HG02798 (cell line): Measurements from ENCODE around the gene MACF1.
"Not testable (repeated sequence)": the region's sequence is repeated elsewhere in the genome, so short reads cannot be mapped to it uniquely, and the experiment has no call there.

Experiments
- ATAC-seq: cut with Tn5 transposase; IDR thresholded peaks from one replicate; pipeline ENCODE4 v1.9.1; 2021; ENCODE audit warnings: mild to moderate bottlenecking; ENCODE audit not compliant: unreplicated experiment, poor library complexity

Gene MACF1

DNA sequence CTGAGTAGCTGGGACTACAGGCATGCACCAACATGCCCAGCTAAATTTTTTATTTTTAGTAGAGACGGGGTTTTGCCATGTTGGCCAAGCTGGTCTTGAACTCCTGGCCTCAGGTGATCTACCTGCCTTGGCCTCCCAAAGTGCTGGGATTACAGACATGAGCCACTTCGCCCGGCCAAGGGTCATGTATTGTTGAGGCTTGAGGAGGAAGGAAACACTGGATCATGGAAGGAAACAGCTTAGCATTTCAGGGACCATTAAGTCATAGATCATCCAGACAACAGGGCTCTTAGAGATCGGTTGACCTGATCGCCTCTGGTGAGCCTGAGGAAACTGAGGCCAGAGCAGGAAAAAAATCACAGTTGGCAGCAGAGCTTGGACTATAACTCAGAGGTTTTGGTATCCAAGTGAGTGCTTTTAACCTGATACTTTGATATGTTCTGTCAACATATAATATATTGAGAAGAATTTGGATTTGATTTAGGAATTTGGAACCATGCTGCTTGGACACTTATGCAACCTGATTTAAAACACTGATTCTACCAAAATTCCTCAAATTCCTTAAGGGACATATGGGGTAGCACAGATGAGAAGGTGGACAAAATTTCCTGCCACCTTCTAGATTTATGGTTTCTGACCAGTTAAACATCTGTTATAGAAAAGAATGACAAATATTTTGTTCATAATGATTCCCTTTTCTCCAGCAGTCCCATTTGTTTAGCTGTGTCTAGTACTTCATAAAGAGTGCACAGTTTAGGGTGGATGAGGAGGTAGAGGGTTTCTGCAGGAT lies 273.8 kb downstream of the MACF1 start:
- ATAC-seq: no peak

DNA sequence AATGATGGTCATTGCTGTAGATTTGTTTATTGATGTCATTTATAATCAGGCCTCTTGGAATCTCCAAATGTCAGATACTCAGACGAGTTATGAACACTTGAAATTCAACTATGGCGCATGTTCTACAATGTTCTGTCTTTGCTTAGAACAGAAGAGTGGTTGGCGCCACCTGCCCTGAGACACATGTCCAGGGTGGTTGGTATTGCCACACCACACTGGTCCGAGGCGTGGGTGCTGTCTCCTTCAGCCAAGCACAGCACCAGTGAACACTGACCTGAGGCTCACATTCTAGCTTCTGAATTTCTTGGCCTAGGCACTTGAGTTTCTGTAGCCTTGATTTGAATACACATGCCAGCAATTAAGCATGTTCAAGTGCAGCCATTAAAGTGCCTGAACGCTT lies 276.8 kb downstream of the MACF1 start:
- no peak for ATAC-seq

DNA sequence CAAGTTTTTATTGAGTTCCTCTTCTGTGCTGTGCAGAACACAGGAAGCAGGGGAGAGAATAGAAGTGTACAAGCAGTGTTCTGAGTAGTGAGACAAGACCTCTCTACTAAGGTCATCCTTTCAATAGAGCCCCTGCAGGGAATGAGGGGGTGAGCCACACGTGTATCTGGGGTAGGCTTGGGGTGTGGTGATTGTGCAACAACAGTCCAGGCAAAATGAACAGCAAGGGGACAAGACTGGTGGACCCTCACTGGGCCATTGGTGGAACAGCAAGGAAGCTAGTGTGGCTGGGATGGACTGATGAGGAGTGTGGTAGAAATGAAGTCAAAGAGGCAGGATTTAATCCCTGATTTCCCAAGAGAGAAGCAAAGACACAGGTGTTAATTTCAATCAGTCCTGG lies 278.8 kb downstream of the MACF1 start:
- no peak for ATAC-seq

GRCh38 chr1:39484564-39484963 lies 280.1 kb downstream of the MACF1 start:
- ATAC-seq: no peak

DNA sequence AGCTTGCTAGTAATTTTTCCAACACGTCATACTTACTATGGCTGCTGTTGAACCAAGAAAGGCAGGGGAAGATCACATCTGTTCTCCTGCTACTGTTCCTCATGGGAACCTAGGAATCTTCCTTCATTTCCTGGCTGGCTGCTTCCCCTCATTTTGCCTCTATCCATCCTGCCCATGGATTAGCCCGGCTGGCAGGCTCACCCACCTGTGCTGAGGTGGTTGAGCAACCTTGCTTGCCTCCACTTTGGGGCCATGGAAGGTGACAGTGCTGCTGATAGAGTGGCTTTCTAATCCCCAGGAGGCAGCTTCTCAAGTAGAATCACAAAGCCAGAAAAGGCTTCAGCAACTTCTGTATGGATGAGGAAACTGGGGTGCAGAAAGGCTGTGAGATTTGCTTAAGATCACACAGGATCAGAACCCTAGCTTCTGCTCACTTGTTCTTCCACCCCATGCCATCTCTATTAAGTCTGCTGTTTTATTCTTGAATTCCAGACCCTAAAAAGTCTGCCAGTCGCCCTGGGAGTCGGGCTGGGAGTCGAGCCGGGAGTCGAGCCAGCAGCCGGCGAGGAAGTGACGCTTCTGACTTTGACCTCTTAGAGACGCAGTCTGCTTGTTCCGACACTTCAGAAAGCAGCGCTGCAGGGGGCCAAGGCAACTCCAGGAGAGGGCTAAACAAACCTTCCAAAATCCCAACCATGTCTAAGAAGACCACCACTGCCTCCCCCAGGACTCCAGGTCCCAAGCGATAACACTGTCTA lies 280.7 kb downstream of the MACF1 start:
- ATAC-seq: no peak

DNA sequence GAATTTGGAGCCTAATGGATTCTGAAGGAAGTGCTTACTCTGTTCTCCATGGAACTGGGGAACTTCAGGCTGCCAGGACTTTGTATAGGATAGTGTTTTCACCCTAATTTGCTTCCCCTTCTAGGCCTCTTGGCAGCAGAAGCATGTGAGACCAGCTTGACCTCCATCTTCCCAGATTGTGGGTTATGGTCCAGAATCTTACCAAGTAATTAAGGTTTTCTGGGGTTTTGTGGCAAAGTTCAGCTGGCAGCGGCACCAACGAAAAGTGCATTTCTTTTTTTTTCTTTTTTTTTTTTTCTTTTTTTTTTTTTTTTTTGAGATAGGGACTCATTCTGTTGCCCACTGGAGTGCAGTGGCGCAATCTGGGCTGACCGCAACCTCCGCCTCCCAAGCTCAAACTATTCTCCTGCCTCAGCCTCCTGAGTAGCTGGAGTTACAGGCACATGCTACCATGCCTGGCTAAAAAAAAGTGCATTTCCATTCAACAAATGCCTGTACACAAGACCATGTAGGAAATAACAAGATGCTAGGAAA lies 283.6 kb downstream of the MACF1 start:
- no peak for ATAC-seq

GRCh38 chr1:39488793-39489566 lies 284.5 kb downstream of the MACF1 start:
- ATAC-seq: no peak

- ATAC-seq: no peak
Observed at GRCh38 chr1:39489567-39490239, 285.2 kb downstream of the MACF1 start.

DNA sequence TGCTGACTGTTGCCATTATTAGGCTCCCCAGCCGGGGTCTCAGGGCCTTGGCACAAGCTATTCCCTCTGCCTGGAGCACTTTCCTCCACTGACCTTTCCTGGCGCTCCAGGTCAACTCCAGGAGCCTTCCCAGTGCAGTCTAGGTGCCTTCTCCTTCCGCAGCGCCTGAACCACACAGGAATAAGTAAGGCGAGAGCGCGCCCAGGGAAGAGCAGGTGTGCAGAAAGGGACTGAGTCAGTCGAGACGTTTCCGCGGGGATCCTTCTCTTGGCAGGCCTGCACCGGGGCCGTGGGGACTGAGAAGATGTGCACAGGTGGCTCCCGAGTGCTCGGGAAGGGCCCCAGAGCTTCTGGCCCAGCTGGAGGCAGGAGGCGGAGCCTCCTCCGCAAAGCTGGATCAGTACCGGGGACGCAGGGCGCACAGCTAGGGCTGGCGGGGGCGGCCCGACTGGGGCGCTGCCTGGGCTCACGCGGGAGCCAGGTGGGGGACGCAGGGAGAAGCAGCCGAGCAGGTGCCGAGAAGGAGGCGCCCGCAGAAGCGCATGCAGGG lies 286.2 kb downstream of the MACF1 start:
- peak; percentile 11 for ATAC-seq

DNA sequence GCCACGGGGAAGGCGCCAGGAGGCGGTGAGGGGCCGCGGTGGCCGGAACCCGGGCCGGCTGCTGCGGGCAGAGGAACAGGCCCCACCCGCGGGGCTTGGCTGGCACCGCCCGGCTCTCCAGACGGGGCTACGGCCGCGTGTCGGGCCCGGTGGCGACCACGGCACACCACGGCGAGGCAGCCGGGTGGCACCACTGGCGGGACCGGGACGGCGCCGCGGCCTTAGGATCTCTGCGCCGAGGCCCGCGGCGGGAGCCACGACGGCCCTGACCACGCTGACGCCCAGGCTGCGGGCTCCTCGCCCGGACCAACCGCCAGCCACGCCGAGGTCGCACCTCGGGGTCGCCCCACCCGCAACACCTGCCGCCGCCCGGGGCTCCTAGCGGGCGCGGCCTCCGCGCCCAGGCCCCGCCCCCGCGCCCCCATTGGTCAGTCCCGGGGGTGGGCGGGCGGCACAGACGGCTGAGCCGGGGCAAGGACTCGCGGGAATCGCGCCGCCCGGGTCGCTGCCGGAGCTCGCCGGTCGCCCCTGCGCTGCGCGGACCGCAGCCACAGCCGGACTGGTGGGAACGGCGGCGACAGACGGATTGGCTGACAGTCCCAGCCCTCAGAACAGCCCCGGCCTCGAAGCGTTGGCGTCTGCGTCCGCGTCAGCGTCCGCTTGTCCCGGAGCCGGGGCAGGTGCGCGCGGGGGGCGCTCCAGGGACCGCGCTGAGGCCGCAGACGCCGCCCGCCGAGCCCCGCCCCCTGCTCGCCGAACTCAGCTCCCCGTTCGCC lies 286.8 kb downstream of the MACF1 start, which contains the start of gene BMP8A:
Gene BMP8A, plus strand, starts transcription at position 491 of the 776 bp plus-strand sequence. CDS start 356 bp downstream, outside the sequence.
- ATAC-seq: peak; percentile 82

DNA sequence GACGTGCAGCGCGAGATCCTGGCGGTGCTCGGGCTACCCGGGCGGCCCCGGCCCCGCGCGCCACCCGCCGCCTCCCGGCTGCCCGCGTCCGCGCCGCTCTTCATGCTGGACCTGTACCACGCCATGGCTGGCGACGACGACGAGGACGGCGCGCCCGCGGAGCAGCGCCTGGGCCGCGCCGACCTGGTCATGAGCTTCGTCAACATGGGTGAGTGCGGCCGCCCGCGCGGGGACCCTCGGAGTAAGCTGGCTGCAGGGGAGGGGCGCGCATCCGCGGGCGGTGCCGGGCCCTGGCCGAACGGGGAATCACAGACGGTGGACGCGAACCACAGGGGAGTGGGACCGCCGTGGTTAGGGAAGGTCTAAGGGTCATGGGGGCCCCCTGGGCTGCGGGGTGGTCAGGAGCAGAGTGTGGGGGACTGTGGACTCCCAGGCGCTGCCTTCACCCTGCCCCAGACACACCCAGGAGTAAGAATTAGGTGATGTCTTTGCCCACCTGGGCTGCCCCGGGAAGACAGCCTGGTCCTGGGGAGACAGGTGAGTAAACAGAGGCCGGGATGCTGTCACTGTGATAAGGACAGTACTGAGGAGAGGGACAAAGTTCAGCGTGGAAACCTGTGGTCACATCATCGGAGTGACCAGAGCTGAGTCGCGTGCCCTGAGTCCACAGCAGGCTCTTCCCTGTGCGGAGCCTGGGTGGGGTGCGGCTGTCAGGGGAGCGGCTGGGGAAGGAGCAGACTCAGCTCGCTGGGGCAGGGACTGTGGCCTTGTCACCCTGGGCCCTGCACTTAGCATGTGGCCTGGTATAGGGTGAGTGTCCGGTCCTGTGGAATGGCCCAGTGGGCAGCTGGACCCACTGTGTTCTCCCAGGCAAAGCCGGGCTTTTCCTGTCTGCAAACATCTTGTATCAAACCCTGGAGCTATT lies 287.9 kb downstream of the MACF1 start:
- not testable (repeated sequence) for ATAC-seq

- not testable (repeated sequence) for ATAC-seq
Observed at GRCh38 chr1:39493043-39493810, 288.7 kb downstream of the MACF1 start.

- ATAC-seq: no peak
Observed at GRCh38 chr1:39494671-39495410, 290.3 kb downstream of the MACF1 start.

DNA sequence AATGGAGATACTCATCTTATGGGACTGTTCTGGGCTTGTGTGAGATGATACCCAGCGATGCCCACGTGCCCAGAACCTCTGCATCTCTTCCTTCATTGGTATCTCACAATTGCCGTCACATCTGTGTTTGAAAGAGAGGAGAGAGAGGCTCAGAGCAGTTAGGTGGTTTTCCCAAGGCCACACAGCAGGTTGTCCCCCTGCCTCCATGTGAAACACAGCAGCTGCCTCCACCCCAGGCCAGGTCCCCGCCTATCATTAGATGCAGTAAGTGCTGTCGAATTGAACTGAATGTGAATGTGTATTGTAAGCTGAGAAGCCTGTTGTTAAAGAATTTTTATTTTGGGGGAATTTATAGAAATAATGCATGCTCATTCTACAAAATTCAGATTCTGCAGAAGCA lies 292.0 kb downstream of the MACF1 start:
- not testable (repeated sequence) for ATAC-seq

DNA sequence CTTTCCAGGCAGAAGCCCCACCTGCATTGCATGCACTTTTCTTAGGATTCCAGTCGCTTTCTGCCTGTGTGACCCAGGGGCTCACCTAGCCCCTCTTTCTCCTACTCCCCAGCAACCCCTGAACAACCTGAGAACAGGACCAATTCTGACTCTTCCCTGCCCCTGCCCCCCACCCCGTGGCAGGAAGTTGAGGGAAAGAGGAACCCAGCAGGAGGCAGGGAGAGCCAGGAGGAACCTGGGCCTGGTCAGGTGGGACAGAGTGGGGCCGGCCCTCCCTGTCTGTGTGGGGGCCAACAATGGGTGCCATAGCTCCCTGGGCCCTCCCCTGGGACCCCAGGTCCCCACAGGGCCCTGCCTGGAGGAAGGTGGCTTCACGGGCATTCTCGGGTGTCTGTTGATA lies 293.1 kb downstream of the MACF1 start:
- ATAC-seq: no peak

DNA sequence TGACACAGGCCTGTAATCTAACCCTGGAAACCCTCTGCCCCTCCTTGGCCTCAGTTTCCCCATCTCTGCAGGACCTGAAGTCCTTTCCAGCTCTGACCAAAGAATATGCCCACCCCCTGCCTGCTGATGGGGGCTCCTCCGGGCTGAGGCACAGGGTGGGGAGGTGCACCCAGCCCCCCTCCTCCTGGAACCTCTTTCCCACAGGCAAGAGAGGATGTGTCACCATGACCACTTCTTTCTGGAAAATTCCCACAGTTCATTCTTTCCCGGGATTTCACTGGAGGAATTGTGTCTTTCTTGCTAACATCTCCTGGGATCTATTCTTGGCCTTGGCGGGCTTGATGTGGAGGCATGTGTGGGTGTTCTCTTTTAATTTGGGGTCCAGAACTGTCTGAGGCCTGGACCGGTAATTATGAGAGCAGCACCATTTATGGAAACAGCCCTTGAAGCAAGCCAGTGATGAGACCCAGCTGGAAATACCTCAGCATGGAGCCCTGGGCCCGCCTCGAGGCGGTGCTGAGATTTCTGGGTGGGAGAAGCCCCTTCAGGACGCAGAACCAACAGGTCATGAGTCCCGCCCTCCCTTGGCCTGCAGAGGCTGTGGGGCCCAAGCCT lies 293.7 kb downstream of the MACF1 start:
- ATAC-seq: not testable (repeated sequence)
